ENCODE results near the gene USH2A.

Gene USH2A

DNA sequence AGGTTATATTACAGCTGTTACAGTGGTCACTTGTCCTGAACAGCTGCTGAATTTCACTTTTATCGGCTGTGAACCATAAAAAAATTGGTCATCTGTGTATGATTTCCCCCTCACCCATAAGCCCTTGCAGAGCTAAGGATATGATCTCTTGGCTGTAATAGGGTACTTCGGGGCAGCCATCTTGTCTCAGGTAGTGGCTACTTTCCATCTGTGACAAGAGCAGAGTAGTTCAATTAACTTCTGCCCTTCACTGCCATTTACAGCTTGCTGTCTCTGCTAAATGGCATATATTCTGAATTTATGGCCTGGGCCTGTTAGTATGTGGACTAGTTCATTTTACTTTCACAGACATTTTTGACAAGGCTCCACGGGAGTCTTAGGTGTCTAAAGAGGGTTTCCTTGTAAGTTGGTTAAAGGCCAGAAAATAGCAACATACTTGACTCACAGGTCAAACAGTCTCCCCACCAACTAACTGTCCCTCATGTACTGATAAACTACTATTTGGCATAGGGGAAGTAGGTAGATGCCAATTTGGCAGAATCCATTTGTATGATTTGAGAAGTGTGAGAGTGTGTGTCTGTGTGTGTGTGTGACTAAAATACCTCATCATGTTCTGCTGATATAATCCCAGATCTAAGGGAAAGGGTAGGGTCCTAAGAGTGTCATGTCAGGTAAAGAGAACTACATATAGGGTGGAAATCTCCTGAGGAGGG lies 704.5 kb downstream of the USH2A start:
- no peak for DNase-seq (ENCODE audit: low read depth in 3 of 3)

DNA sequence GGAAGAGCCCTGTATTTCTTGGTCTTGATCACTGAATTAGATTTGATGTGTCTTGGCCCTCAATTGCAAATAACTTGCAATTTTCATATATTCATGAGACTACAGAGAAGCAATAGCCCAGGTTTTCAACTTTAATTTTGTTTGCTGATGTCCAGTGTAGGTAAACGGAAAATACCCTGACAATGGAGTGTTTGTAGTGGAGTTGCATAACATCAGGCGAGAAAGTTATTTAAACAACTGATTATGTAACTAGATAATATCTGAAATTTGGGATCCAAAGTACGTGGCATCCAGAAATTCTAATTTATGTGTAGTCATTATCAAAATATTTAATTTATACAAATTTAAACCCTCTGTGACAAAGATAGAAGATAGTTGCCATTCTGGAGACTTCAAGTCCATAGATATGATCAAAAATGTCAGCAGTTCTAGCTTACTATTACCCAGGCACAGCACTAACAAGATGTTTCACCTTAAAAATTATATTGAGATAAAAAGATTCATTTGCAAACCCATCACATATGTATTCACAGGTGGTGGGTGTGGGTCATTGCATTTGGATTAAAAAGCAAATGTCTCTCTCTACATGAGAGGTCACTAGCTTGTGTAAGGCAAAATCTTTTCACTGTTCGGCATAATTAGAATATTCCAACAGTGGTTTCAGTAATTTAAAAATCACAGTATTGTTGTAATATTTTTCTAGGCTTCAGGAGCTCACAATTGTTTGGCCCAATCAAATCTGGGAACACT lies 705.4 kb downstream of the USH2A start:
- DNase-seq (ENCODE audit: low read depth in 3 of 3), result no peak

GRCh38 chr1:215710899-215711225 lies 712.4 kb downstream of the USH2A start:
- DNase-seq (ENCODE audit: low read depth in 3 of 3), result no peak

- no peak for DNase-seq (ENCODE audit: low read depth in 3 of 3)
Measured at GRCh38 chr1:215710036-215710898, 713.0 kb downstream of the USH2A start.

DNA sequence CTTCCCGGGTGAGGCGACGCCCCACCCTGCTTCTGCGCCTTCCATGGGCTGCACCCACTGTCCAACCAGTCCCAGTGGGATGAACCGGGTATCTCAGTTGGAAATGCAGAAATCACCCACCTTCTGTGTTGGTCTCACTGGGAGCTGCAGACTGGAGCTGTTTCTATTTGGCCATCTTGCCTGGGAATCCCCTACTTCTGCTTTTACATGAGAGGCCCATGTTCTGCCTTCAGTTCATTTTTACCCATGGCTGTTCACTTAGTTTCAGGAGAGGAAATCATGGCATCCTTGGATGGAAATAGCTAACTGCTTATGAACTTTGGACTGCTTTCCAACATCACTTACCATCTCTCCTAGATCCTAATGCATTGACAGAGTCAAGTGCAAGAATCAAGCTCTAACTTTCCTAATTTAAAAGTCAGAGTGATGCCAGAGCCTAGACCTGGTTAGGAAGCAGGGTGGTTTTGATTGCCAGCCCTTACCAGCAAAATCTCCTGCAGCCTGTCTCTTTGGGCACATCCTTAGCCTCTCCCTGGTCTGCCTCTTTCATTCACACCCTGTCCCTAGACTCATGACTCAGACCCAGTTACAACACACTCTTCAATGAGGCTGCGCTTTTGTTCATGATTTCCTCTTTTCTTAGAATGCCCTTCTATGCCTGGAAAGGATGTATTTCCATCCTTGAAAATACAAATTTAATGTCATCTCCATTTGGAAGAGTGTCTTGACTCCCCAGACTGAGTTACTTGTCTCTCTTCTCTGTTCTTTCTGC lies 719.0 kb downstream of the USH2A start:
- no peak for DNase-seq (ENCODE audit: low read depth in 3 of 3)

GRCh38 chr1:215682232-215682631 lies 741.0 kb downstream of the USH2A start:
- DNase-seq (ENCODE audit: low read depth in 3 of 3), result no peak

DNA sequence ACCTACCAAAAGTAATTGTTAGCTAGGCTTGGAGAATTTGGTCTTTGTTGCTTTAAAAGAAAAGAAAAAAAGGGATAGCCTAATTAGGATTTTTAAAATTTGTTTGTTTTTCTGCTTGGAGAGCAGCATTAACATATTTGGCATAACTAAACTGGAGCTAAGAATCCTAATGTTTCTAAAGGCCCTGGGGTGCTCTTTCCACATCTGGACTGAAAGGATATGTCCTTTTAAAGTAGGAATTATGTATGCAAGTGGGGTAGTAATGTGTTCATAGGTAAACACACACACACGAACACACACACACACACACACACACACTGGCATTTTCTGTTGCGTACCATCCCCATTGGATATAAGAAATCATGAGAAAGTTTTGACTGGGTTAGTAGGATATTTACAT lies 742.2 kb downstream of the USH2A start:
- DNase-seq (ENCODE audit: low read depth in 3 of 3), result no peak

GRCh38 chr1:215679231-215679630 lies 744.0 kb downstream of the USH2A start:
- DNase-seq (ENCODE audit: low read depth in 3 of 3), result no peak

DNA sequence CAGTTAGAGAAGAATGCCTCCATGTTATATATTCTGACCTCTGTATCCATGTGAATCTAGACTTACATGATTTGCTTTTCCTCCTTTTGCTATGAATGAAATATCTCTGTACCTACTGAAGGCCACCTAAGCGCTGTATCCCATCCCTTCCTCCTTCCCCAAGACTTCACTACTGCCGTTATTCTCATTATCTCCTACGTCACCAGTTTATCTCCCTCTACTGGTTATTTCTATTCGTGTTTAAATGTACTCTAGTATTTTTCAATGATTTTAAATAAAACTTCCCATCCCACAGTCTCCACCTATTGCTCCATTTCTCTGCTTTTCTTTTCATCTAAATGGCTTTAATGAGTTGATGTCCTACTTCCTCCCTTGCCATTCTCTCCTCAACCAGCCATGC lies 746.1 kb downstream of the USH2A start:
- DNase-seq (ENCODE audit: low read depth in 3 of 3), result no peak

DNA sequence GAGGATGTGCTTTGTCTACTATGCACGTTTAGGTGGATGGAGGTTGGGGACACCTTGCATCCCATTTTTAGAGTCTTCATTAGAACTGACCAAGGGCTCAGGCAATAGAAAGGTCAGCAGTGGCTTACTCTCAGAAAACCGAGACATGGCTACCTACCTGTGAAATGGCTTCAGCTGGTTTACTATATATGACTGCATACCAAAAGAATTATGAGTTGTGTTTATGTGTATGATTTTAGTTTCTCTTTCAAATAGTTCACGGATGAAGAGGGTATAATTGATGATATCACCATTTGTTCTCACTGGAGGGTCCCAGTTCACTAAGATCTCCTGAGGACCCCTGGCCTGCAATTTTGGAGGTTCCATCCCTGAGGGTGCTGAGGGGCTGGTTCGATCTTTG lies 749.3 kb downstream of the USH2A start:
- DNase-seq (ENCODE audit: low read depth in 3 of 3), result no peak

GRCh38 chr1:215672482-215672881 lies 750.8 kb downstream of the USH2A start:
- no peak for DNase-seq (ENCODE audit: low read depth in 3 of 3)

DNA sequence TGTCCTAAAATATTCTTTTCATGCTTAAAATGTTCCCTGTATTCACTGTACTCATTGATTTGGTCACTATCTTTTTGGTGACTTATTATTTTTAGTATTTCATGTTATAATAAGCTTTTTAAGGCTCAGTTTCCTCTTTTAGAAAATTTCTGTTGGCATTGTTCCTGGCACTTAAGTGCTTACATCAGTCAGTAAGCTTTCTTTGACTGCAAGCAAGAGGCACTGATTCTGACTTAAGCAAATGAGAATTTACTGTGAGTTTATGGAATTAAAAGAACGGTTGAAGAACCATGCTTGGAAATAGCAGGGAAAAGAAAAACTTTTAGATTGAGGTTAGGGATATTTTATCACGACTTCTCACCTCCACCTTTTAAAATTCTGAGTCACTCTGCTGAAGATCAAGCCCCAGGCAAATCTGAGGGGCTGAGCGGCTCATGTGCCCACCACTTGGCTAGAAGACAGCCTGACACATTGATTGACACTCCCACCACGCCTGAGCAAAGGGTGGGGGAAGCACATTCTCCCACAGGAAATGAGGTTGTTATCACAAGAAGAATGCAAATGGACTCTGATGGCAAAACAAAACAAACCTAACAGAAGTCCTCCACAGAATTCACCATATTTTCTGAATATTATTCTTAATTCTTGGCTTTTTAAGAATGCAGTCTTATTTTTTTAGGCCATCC lies 753.3 kb downstream of the USH2A start:
- DNase-seq (ENCODE audit: low read depth in 3 of 3), result no peak

- no peak for DNase-seq (ENCODE audit: low read depth in 3 of 3)
Measured at GRCh38 chr1:215667761-215668160, 755.5 kb downstream of the USH2A start.

DNA sequence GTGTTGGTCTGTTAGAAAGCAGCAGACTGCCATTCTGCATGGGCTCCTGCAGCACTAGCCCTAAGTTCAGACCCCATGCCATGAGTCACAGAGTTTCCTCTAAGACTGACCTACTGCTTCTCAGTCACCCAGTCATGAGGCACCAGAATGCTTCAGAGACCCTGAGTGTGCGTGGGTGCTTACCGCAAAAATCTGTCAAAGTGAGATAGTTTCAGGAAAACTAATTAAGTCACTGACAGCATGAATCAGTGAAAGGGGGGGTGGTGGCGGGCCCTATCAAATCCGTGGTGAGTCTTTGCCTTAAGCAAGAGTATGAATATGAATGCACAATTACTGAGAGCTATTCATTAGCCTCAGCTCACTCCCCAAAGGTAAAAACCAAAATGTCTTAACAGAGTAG lies 758.0 kb downstream of the USH2A start:
- no peak for DNase-seq (ENCODE audit: low read depth in 3 of 3)

GRCh38 chr1:215661033-215661432 lies 762.2 kb downstream of the USH2A start:
- DNase-seq (ENCODE audit: low read depth in 3 of 3), result no peak

DNA sequence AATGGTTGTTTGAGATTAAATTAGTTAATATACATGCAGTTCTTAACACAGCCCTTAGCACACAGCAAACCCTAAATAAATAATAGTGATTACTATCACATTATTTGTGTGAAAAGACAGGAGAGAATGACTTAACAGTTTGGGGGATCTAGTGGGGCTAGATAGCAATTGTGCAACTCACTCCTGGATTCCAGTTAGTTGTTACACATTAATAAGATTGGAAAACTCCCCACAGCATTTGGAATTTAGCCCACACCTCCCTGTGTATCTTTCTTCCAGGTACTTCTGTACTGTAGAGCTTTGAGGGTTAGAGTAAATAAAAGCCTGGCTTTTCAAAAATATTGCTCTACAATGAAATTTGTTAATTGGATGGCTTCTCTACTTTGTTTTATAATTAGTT lies 763.0 kb downstream of the USH2A start:
- no peak for DNase-seq (ENCODE audit: low read depth in 3 of 3)

- DNase-seq (ENCODE audit: low read depth in 3 of 3), result no peak
Measured at GRCh38 chr1:215657047-215657446, 766.2 kb downstream of the USH2A start.

- DNase-seq (ENCODE audit: low read depth in 3 of 3), result no peak
Measured at GRCh38 chr1:215652371-215652770, 770.9 kb downstream of the USH2A start.

DNA sequence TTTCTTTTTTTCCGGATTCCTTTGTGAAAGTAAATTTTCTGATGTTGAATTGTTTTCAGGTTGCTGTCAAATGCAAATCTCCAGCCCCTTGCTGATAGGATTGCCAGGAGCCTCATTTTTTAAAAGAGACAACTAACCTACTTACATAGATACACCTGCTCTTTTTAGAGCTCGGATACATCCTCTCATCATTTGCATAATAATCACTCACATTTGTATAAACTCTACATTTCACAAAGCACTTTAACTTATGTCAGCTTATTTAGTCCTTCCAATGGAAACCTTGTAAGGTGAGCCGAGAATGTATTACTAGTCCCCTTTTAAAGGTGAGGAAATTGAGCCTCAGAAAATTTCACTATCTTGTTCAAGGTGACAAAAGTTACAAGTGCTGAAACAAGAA lies 771.4 kb downstream of the USH2A start:
- no peak for DNase-seq (ENCODE audit: low read depth in 3 of 3)

GRCh38 chr1:215650446-215651149 lies 772.6 kb downstream of the USH2A start:
- DNase-seq (ENCODE audit: low read depth in 3 of 3), result no peak

DNA sequence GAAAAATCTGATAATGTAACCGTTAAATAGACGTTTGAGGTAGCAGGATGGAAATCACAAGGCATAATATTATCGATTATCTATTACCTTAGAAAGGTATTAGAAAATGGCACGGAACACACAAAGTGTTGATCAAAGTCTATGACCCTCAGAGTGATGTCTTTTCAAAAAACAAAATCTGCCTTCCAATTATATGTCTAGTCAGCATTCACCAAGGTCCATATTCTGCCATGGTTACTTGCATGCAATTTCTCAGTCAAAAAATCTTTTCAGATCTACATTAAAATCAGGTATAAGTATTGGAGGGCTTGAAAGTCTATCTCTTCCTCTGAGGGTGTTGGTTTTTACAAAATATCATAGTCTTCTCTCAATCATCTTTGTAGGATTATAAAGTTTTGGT lies 774.3 kb downstream of the USH2A start:
- no peak for DNase-seq (ENCODE audit: low read depth in 3 of 3)

All from stimulated activated CD4-positive, alpha-beta T cell treated with anti-CD3 and anti-CD28 coated beads, TNF-alpha, amount 100 ng/mL, for 4 hours (primary cell).